Measurements from ENCODE around the gene PGPEP1. TPM values are rescaled to one million over a fixed set of nuclear protein-coding genes. Genes with fewer than 3 reads are reported as not detected.

The PGPEP1 gene
- total RNA-seq, result 10 to 100 TPM; 34.5 to 36.7 TPM

GRCh38 chr19:18340190-18340989 is at the start of gene PGPEP1:
Gene PGPEP1 (plus strand): TSS chr19:18340598. CDS start chr19:18340682, 84 bp downstream.

GRCh38 chr19:18322759-18323460 is 17.5 kb upstream of the PGPEP1 start, which contains the start of gene LSM4:
Gene LSM4 (minus strand): TSS chr19:18323076. CDS start chr19:18323020, 56 bp downstream.

GRCh38 chr19:18385675-18386542 is 45.5 kb downstream of the PGPEP1 start, which contains the start of gene GDF15:
Gene GDF15 (plus strand): TSS chr19:18386158. CDS start chr19:18386190, 32 bp downstream.

GRCh38 chr19:18397242-18398202 is 57.1 kb downstream of the PGPEP1 start, which contains the start of gene LRRC25:
Gene LRRC25 (minus strand): TSS chr19:18397622. CDS start chr19:18396963, 659 bp downstream.

GRCh38 chr19:18419195-18419698 is 78.8 kb downstream of the PGPEP1 start, which contains the start of gene SSBP4:
Gene SSBP4 (plus strand): TSS chr19:18419398. CDS start chr19:18419649, 251 bp downstream.

Small RNAs within 50 kb of the gene (microRNA-seq; reads per million reads assigned to microRNA genes)
- gene MIR3189 (ENCODE audit: borderline microRNAs expressed, borderline replicate concordance), result not detected

Other genes starting within 250 kb of the PGPEP1 start
- gene MAST3, start 242.8 kb upstream of the PGPEP1 start, total RNA-seq, result 10 to 100 TPM; 31.0 to 31.4 TPM
- gene PIK3R2, start 187.4 kb upstream of the PGPEP1 start, total RNA-seq, result 10 to 100 TPM; 12.4 to 16.0 TPM
- 10 to 100 TPM; 50.8 to 54.3 TPM for gene IFI30, start 166.8 kb upstream of the PGPEP1 start, total RNA-seq
- 1 to 10 TPM; 4.7 to 4.8 TPM for gene MPV17L2, start 147.4 kb upstream of the PGPEP1 start, total RNA-seq
- gene RAB3A, start 136.6 kb upstream of the PGPEP1 start, total RNA-seq, result 1 to 10 TPM; 4.8 to 6.6 TPM
- under 1 TPM in 1 of 2 experiments, not detected in 1; 0.55 TPM for gene PDE4C, start 114.2 kb upstream of the PGPEP1 start, total RNA-seq
- gene IQCN, start 66.1 kb upstream of the PGPEP1 start, total RNA-seq, result 1 to 10 TPM; 5.2 to 6.0 TPM
- gene JUND, start 59.0 kb upstream of the PGPEP1 start, total RNA-seq, result 100 to 1,000 TPM; 357 to 365 TPM
- 100 to 1,000 TPM; 150 to 152 TPM for gene LSM4, start 17.5 kb upstream of the PGPEP1 start, total RNA-seq
- gene GDF15, start 45.6 kb downstream of the PGPEP1 start, total RNA-seq, result not detected
- under 1 TPM; 0.10 to 0.28 TPM for gene LRRC25, start 57.0 kb downstream of the PGPEP1 start, total RNA-seq
- gene SSBP4, start 78.8 kb downstream of the PGPEP1 start, total RNA-seq, result 100 to 1,000 TPM; 122 to 136 TPM
- 10 to 100 TPM; 14.9 to 17.9 TPM for gene ISYNA1, start 97.5 kb downstream of the PGPEP1 start, total RNA-seq
- 10 to 100 TPM; 19.9 to 23.0 TPM for gene ELL, start 181.5 kb downstream of the PGPEP1 start, total RNA-seq
- gene FKBP8, start 203.0 kb downstream of the PGPEP1 start, total RNA-seq, result 100 to 1,000 TPM; 208 to 209 TPM
- gene KXD1, start 217.3 kb downstream of the PGPEP1 start, total RNA-seq, result 10 to 100 TPM; 85.7 to 91.4 TPM
- gene UBA52, start 231.3 kb downstream of the PGPEP1 start, total RNA-seq, result 1,000 to 10,000 TPM; 1,957 to 1,980 TPM
- 10 to 100 TPM; 90.3 to 91.7 TPM for gene REX1BD, start 248.2 kb downstream of the PGPEP1 start, total RNA-seq

Data from activated naive CD4-positive, alpha-beta T cell treated with anti-CD3 and anti-CD28 coated beads, Interleukin-2, amount 10 ng/mL, durations not matched to agents 5 hours and 36 hours (primary cell).